GM06990 (cell line): ENCODE data around the gene NOP9.

Source experiments
- DNase-seq: peaks from one replicate; pipeline ENCODE4 v3.0.0-alpha.2; 2011; ENCODE audit not compliant: insufficient read length; ENCODE audit errors: extremely low read depth
- H3K27me3 ChIP-seq: replicated peaks from 2 replicates; pipeline ENCODE4 v1.6.0; 2011; ENCODE audit warnings: low read length; ENCODE audit not compliant: control insufficient read depth, insufficient read depth
- H3K36me3 ChIP-seq: 2 replicates; pipeline ENCODE4 v1.5.1; 2011; ENCODE audit warnings: low read length; ENCODE audit not compliant: control insufficient read depth, insufficient read depth
- H3K4me3 ChIP-seq: replicated peaks from 2 replicates; pipeline ENCODE4 v1.5.1; 2011; ENCODE audit warnings: low read depth, mild to moderate bottlenecking, control low read depth, low read length
- TF ChIP-seq, protein P1 (sequence below): IDR thresholded peaks from 2 replicates; pipeline ENCODE4 v1.5.1; 2011; ENCODE audit warnings: low read length, control low read depth, mild to moderate bottlenecking, inconsistent platforms; ENCODE audit not compliant: insufficient read depth, poor library complexity, severe bottlenecking

Gene NOP9

DNA sequence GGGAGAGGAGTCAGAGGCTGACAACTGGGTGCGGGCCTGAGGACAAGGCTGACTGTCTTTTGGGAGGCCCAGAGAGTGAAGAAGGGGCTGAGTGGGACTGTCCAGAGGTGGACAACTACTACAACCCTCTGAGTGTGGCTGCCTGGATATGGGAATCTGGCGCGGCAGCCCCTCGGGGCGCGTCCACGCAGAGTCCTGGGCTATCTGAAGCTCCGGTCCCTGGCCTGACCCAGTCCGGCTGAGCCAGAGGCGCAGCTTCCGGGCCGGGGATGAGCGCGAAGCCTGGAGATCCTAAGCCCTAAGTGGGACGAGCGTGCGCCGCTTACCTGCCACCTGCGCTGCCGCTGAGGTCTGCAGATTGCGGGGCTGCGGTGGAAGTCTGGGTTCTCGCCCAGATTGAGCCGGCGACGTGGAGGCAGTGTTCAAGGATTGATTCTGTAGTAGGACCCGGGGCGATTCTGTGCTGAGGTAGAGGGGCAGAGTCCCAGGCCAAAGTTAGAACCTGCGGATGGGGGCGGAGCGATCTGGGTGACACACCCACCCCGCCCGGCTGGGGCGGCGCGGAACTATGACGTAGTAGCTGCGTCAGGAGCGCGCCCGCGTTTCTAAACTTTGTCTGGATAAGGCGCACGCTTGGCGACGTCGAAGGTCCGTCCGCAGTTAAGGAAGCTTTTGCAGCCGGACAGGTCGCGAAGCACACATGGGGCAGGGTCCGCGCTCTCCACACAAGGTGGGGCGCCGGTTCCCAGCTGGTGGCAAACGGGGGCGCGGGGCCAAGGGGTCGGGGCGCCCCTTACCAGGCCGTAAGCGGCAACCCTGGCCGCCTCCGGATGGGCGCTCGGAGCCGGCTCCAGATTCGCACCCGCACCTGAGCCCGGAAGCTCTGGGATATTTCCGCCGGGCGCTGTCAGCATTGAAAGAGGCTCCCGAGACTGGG lies at the start of gene NOP9, which contains the start of gene DHRS1:
Gene NOP9, plus strand, starts transcription at position 596 of the 937 bp plus-strand sequence. Its CDS starts 105 bp downstream, at position 701.
Gene DHRS1, minus strand, starts transcription at position 526 of the 937 bp plus-strand sequence. CDS start 674 bp downstream, outside the sequence.
- DNase-seq = peak; percentile 93
- TF ChIP-seq, protein P1, sequence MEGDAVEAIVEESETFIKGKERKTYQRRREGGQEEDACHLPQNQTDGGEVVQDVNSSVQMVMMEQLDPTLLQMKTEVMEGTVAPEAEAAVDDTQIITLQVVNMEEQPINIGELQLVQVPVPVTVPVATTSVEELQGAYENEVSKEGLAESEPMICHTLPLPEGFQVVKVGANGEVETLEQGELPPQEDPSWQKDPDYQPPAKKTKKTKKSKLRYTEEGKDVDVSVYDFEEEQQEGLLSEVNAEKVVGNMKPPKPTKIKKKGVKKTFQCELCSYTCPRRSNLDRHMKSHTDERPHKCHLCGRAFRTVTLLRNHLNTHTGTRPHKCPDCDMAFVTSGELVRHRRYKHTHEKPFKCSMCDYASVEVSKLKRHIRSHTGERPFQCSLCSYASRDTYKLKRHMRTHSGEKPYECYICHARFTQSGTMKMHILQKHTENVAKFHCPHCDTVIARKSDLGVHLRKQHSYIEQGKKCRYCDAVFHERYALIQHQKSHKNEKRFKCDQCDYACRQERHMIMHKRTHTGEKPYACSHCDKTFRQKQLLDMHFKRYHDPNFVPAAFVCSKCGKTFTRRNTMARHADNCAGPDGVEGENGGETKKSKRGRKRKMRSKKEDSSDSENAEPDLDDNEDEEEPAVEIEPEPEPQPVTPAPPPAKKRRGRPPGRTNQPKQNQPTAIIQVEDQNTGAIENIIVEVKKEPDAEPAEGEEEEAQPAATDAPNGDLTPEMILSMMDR = no peak
- Histone ChIP-seq H3K27me3 (no peaks in the 10 kb centered on the region), H3K4me3 (peak within 1 kb of the TSS; percentile 79), H3K36me3 (peaks cover 26% of the 10 kb centered on the region)

DNA sequence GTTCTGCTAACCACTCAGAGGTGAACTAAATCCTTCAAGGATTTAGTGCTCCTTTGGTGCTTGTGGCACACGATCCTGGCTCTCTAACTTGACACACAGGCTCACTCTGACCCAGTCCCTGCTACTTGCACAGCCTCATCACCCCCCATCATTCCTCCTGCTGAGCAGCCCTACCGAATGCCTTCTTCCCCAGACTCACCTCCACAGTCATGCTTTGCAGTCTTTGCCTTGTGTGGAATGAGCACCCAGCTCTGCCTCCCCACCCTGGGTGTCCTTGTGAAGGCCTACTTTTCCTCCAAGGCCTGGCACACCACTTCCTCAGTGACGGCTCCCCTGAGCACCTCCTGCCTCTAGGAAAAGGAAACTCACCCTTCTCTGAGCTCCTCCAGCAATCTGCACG lies 49.3 kb upstream of the NOP9 start:
- peaks cover 10% of the 10 kb centered on the region for H3K36me3 ChIP-seq
- H3K27me3 ChIP-seq = no peaks in the 10 kb centered on the region
- DNase-seq = no peak
- TF ChIP-seq, protein P1 = no peak
- no peak overlapping the region for H3K4me3 ChIP-seq

DNA sequence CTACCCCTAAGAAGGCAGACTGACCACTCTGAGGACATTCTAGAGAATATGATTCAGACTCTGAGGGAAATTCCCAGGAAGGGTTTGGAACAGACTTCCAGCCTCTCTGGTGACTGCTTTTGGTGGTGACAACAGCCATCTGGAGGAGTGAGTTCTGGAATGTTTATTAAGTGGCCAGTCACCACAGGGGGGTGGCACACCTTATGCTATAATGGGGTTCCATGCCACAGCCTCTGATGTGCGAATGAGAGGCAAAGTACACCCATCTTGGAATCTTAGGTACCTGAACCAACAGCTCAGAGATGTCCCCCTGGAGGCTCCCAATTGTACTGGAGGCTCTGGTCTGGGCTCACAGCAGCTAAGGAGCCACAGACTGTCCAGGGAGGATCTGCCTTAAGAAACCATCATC lies 47.8 kb upstream of the NOP9 start:
- no peak overlapping the region for H3K4me3 ChIP-seq
- H3K36me3 ChIP-seq = peaks cover 12% of the 10 kb centered on the region
- DNase-seq = no peak
- TF ChIP-seq, protein P1 = no peak
- H3K27me3 ChIP-seq = no peaks in the 10 kb centered on the region

DNA sequence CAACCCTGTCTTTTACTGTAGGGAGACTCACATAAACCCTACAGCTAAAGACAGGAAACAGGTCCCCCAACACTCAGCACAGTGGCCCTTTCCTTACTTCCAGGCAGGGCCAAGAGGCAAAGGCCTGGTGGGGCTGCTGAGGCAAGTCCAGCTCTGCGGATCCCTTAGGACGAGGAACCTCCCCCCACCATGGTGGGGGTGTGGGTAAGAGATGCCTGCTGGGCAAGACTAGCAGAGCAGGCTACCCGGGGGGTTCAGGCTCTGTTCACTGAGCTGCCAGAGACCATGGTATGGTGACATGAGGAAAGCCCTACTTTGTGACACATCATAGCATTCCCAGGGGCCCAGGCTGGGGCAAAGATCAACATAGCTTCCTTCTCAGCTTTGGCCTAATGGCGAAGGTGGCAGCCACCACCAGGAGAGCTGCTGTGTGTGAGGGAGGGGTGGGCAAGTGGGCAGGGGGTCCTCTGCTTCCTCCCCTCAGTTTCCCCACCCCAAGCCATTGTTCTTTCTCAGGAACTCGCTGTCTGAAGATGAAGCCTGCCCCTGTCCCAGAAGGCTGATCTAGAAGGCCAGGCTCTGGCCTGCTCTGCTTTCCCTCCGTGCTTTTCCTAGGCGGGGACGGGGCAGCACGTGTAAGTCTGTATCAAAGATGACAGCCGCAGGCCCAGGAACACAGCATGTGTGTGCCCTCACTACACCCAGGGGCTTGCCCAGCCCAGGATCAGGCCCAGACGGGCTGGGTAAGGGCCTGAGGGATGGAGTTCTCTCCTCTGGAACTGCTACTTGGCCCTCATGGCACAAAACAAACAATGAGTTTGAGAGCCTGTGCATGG lies 47.1 kb upstream of the NOP9 start:
- TF ChIP-seq, protein P1 = no peak
- no peaks in the 10 kb centered on the region for H3K27me3 ChIP-seq
- no peak overlapping the region for H3K4me3 ChIP-seq
- H3K36me3 ChIP-seq = peaks cover 12% of the 10 kb centered on the region
- DNase-seq = no peak

GRCh38 chr14:24253936-24254335 lies 45.7 kb upstream of the NOP9 start:
- no peak for DNase-seq
- no peaks in the 10 kb centered on the region for H3K27me3 ChIP-seq

More at GRCh38 chr14:24253936-24254335, 45.7 kb upstream of the NOP9 start:
- Histone ChIP-seq H3K36me3 (peaks cover 12% of the 10 kb centered on the region), H3K4me3 (no peak overlapping the region)
- TF ChIP-seq, protein P1 = no peak
